Astrocyte (in vitro differentiated cells and primary cell): ENCODE data around the gene SLC38A1.

Source experiments
- EZH2 ChIP-seq: IDR thresholded peaks from 2 replicates; pipeline ENCODE4 v1.6.1; 2012; ENCODE audit warnings: mild to moderate bottlenecking, low read length, inconsistent platforms; ENCODE audit not compliant: insufficient read depth
- TF ChIP-seq, protein P1 (sequence below): IDR thresholded peaks from 2 replicates; pipeline ENCODE4 v1.5.1; 2011; ENCODE audit warnings: low read depth, mild to moderate bottlenecking, inconsistent platforms, low read length, moderate library complexity; ENCODE audit not compliant: insufficient read depth

DNA sequence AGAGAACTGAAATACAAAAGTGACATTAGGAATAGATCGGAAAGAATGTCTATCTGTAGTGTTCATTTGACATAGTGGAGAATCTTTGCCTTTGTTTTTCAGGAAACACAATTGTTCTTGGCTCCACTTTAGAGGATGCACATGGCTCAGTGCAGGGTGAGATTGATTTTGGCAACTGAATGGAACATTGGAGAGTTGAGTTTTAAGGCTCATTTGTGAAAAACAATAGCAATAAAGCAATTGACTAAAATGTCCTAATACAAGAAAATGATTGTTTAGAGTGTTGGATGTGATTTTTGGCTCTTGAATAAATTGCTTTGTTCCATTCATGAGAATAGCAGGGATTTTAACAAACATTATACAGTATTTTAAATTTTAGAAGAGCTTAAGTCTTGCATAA is 116.4 kb downstream of the SLC38A1 start:
- TF ChIP-seq, protein P1, sequence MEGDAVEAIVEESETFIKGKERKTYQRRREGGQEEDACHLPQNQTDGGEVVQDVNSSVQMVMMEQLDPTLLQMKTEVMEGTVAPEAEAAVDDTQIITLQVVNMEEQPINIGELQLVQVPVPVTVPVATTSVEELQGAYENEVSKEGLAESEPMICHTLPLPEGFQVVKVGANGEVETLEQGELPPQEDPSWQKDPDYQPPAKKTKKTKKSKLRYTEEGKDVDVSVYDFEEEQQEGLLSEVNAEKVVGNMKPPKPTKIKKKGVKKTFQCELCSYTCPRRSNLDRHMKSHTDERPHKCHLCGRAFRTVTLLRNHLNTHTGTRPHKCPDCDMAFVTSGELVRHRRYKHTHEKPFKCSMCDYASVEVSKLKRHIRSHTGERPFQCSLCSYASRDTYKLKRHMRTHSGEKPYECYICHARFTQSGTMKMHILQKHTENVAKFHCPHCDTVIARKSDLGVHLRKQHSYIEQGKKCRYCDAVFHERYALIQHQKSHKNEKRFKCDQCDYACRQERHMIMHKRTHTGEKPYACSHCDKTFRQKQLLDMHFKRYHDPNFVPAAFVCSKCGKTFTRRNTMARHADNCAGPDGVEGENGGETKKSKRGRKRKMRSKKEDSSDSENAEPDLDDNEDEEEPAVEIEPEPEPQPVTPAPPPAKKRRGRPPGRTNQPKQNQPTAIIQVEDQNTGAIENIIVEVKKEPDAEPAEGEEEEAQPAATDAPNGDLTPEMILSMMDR = no peak
- no peak for TF ChIP-seq EZH2
